SK-N-MC (cell line): ENCODE data around the gene CEMIP.

Experiments used
- EZH2 ChIP-seq: fragments of 200-600 bp; sonication (generic); IDR thresholded peaks from one replicate; pipeline ENCODE4 v1.6.1; 2017; ENCODE audit warnings: antibody characterized with exemption
- FOXP2 ChIP-seq: optimal IDR thresholded peaks from 2 replicates; pipeline ENCODE3; 2011; ENCODE audit warnings: mild to moderate bottlenecking, moderate library complexity; ENCODE audit not compliant: insufficient read depth; ENCODE audit errors: extremely low read length, control extremely low read depth
- POLR2AphosphoS5 ChIP-seq: IDR thresholded peaks from 2 replicates; pipeline ENCODE4 v1.6.1; 2012; ENCODE audit warnings: mild to moderate bottlenecking, low read depth, low read length, borderline replicate concordance

GRCh38 chr15:80992441-80992840 lies 213.3 kb downstream of the CEMIP start:
- TF ChIP-seq POLR2AphosphoS5 = no peak
- TF ChIP-seq EZH2 = no peak
- no peak for TF ChIP-seq FOXP2
